Left kidney (tissue), 2 donors: ENCODE results near the gene DYRK1A. TPM values are rescaled to one million over a fixed set of nuclear protein-coding genes. Genes with fewer than 3 reads are reported as not detected.
A peak's percentile ranks its signal among the peaks of the same experiment; 100 is the strongest.

Experiments
- DNase-seq: peaks from one replicate; pipeline ENCODE4 v3.0.0-alpha.2; 2013
- polyA plus RNA-seq: library from polyadenylated mRNA; unstranded; fragments of 120-200 nt; gene quantifications from one replicate; pipeline ENCODE4 v1.2.1, GENCODE V29; 2013; ENCODE audit not compliant: insufficient read length

DYRK1A gene
- polyA plus RNA-seq, 1 donor = 77.0 TPM

DNA sequence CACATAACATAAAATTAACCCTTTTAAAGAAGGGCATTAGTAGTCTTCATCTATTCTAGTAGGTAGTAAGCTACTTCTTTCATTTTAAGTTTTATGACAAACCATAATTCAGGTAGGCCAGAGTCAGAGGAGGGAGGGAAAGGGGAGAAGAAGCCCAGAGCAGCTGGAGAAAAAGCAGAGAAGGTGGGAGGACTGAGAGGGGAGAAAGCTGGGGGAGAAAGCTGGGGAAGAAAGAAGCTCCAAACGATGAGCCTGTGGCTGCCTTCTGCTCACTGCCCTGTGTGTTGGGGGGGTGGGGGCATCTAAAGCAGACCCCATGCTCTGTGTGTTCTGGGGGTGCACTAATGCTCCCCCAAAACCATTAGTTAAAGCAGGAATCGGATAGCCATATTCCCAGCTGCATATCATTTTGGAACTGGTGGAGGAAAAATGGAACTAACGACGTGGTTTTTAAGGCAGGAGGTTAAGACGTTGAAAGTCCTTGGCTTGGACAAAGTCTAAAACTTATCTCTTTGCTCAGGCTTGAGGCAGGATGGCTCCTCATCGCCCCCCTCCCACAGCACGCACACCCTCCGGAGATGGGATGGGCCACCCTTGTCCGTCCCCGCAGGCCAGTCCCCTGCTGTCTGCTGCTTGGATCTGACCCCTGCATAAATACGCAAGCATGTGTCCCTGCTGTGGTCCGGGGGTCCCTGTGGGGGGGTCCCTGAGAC is 184.2 kb downstream of the DYRK1A start:
- DNase-seq = no peak

DNA sequence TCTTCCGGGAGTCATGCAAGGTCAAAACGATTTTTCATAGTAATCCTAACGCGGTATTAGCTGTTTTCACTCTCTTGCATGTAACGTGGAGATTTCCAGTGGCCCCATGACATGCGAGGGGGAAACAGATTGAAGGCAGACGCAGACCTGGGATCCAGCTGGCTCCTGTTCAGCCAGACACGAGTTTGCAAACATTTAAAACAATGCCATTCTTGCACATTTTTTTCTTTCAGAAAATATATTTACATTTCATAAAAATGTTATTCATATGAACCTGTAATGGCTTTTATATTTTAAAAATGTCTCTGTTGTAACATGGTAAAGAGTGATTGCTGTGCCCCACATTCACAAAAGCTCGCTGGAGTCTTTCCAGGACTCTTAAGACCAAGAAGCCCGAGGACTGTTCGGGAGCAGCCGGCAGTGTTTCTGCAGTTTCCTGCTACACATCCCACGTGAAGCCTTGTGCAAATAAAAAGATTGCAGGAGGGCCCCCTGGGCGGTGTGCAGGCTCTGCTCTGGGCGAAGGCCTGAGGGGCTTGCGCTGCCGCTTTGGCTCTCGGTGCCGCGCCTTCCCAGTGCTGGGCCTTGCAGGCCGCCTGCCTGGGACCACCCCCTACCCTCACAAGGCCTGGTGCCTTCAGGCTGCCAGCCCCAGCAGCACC is 184.9 kb downstream of the DYRK1A start:
- no peak for DNase-seq

DNA sequence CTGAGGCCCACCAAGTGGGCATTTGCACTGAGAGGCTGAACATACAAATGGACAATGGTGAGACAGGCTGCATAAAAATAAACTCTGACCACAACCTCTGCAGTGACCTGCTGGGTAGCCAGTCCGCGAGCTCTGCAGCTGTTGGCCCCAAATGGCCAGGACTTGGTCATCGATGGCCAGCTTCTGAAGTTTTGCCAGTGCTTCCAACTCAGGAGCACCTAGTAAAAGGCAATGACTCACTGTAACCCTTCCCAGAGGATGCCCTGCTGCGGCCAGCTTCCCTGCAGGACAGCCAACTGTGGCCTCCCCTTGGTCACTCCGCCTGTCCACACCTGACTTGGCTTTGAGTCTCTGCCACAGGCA is 185.4 kb downstream of the DYRK1A start:
- no peak for DNase-seq

DNA sequence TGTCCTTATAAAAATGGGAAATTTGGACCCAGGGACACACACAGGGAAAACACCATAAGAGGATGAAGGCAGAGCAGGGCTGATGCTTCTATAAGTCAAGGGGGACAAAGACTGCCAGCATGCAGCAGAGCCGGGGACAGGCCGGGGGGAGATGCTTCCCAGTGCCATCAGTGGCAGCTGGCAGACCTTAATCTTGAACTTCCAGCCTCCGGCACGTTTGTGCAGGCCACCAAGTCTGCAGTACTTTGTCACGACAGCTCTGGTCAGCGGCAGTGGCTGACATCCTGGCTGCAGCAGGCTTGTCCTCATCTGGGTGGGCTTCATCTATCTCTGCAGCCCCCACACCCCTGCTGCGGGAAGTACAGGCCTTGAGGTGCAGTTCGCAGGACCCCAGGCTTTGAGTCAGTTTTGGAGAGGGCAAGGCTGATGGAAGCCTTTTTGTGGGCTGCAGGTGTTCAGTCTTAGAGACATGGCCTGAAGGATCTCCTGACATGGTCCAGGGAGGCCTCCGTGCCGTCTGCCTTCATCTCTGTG is 186.0 kb downstream of the DYRK1A start:
- no peak for DNase-seq

DNA sequence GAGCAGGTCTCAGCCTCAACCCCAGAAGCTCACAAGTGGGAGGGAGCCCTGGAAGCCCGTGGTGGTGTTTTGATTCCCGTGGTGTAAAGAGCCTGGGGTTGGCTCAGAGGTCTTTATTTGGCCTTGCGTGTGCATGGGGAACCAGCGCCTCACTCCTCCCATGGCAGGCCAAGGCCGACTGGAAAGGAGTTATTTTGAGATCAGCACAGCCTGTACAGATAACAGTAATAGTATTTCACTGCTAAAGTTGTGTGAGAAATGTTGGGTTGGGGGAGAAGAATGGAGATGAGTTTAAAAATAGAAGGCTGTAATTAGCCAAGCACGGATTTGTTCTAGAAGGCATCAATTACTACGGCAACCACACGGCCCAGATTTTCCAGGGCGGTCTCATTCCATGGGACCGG is 186.5 kb downstream of the DYRK1A start:
- no peak for DNase-seq

DNA sequence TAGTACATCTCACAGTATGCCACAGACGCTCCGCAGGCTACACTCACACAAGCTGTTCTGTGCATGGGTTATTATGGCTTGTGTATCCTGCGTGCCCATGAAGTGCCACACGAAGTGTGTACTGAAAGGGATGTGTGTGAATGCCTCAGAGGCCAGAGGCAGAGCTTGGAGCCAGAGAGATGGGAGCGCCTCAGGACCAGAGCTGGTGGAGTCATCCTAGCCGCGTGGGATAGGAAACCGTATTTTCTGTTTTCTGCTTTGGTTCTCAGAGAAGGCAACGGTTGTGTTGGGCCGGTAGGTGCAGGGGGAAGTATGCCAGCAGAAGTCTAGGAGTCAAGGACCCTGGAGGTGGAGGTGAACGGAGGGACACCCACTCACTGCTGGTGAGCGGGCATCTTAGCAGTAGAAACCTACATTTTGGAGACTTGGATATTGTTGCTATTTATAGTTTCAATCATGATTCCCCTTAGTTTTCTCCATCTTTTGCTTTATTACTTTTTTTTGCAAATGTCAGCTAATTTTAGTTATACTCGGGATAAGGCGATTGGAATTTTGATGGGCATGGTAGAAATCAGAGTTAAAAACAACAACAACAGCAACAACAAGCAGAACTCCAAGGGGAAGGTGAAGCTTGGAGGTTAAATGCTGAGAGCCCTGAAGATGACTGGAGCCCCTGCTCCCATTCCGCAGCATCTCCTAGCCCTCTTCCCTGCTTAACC is 188.2 kb downstream of the DYRK1A start:
- no peak for DNase-seq

DNA sequence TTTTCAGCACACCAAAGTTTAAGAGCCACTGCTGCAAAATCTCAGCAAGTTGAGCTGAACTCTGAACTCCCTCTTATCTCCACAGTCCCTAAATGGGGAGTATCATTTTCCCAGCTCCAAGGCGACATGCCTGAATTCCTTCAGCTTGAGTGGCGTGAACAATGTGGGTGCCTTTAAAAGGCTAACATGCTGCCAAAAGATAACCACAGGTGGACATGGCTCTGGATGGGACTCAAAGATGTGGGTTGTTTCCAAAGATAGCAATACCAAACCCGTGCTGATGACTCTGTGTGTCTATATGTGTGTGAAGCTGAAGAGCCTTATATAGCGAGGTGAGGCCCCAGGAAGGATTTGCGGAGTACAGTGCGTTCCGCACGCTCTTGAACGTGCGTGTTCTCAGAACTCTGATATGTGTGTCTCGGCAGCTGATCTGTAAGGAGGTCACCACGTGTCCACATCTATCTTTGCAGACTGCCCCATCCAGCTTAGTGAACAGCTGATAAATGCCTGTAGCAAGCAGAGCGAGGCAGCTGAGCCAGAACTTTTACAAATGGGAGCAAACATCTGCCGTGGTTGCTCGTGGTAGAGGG is 189.2 kb downstream of the DYRK1A start:
- no peak for DNase-seq

DNA sequence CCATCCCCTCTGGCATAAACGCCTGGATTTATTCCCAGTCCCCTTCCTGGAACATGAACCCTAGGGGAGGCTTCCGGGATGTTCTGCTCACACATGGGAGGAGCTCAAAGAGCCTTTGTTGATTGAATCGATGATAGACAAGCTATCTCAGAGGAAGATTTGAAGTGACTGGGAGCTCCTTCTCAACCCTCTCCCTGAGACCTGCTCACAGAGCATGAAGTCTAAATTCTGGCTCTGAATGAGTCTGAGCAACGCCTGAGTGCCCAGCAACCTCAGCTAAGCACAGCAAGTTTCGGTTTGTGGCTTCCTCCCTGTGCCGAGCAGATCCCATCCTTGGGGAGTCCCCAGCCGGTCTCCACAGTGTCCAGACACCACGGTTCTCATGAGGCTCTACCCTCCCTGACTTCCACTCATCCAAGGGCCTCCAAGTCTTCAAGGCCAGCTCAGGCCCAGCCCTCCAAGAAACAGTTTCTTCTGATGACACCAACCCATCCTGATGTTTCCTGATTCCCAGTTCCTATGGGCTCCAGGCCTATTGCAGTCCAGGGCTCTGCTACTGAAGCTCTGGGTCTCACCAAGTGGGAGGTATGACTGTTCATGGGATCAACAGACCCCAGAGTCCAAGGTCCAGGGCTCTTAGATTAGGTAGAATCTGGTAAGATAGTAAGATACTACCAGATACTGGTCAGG is 190.8 kb downstream of the DYRK1A start:
- no peak for DNase-seq

DNA sequence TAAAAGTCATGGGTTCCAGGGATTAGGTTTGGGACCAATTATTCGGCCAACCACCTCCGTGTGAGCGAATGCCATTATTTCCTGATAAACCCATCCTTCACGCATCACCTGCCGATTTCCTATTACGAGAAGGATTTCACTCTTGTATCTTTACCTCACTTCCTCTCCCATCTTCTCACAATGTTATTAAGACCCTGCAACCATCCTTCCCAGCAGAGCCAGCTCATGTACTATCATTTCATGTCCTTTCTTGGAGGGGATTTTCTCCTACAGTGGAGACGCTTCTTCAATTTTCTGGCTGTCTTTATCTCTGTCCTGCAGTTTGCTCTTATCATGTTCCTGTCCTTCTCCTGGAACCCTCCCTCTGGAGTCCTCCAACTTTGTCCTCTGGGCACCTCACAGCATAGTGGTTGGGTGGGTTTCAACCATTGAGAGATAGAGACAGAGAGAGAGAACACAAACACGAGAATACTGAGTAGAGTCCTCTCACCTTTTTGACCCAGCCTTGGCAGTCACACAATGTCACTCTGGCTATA is 192.2 kb downstream of the DYRK1A start:
- DNase-seq = no peak

DNA sequence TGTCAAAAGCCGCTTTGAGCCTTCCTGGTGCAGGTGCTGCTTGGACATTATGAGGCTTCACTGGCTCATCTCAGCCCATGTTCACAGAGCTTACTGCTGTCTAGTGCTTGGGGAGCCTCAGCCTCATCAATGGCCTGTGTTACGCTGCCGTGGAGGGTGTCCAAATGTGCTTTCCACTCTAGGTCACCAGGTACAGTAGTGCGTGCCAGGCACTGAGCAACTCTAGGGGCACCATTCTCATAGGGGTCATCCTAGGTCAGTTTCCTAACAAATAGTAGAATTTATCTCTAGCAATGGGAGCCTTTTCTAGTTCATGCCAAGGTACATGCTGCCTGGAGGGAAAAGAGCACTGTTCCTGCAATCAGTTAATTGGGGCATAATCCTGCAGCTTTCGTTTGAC is 193.8 kb downstream of the DYRK1A start:
- DNase-seq = no peak

DNA sequence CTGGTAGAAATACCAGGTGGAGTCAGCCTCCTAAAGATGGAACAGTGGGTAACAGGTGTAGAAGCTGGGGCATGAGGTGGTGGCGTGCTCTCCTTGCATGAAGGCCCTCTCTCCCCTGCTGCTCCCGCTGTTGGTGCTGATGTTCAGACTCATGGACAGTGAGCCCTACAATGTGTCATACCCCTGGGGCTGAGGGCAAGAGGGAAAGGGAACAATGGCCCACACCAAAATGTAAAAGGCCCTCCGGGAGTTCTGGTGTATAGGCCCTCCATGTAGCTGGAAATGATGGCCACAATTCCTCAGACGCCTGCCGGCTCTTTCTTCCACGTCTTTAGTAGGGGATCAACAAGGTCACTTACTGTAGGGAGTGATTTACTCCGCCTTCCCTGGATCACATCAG is 194.9 kb downstream of the DYRK1A start:
- DNase-seq = no peak

DNA sequence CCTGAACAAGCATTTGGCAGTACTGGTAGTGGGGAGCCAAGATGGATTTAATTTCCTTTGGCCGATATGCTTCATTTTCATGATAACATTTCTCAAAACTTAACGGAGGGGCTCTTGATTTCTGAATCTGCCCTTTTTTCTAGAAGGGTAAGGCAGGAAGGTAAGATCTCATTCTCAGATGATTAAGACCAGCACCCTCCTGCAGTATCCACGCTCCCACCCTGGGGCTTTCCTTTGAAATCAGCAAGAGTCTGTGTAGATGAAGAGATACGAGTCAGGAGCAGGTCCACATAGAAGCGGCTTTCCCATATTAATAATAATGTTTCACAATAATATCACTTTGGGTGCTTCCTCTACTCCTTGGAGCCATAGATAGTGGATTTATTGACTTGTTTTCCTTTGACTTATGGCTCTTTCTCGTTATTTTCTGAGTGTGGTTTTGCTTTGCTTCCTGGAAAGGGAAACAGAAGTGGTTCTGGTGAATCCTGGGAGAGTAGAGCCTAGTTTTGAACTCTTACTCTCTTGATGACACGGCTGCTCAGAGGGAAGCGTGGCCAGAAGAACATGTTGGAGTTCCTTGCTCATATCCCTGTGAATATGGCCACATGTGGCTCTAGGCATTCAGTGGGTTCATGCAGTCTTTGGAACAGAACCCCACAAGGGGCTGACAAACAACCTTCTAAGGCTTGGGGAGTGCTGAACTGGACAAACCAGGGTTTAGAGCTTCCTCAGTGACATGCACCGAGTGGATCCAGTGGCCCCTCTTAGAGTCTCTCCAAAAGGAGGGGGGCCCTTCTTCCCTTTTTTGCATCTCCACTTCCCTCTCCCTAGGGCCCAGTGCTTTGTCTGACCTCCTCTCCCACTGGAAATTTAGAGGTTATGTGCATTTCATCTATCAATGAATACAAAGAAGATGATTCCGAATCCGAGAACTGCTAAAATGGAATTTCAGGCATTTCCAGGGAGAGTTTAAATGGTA is 195.7 kb downstream of the DYRK1A start:
- no peak for DNase-seq

DNA sequence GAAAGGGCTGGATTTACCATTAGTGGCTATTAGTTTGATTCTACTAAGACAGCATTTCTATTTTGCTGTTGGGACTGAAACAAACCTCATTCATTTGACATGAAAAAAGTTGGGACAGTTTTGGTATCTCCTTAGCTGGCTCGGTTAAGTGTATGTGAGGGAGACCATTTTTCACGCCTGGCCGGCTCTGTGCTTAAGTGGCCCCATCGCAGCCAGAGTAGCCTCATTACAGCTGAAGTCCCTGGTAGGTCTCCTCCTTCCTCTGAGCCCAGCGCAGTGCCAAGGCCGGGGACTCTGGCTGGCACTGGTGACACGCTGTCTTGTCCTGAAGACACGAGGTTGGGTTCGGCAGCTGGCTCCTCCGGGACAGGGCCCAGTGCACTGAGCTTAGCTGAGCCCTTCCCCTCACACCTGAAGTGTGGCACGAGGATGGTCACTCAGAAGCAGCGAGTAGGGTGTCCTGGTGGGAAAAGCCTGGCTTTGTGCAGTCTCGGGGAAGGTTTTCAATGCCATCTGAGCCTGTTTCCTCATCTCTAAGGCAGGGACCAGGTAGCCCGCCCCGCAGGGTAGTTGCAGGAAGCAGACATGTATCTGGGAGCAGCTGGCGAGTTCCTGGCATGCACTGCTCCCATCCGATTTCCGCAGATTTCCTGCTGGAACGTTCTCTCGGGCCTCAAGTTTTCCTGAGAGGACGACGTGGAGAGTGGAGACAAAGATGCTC is 196.5 kb downstream of the DYRK1A start:
- no peak for DNase-seq

DNA sequence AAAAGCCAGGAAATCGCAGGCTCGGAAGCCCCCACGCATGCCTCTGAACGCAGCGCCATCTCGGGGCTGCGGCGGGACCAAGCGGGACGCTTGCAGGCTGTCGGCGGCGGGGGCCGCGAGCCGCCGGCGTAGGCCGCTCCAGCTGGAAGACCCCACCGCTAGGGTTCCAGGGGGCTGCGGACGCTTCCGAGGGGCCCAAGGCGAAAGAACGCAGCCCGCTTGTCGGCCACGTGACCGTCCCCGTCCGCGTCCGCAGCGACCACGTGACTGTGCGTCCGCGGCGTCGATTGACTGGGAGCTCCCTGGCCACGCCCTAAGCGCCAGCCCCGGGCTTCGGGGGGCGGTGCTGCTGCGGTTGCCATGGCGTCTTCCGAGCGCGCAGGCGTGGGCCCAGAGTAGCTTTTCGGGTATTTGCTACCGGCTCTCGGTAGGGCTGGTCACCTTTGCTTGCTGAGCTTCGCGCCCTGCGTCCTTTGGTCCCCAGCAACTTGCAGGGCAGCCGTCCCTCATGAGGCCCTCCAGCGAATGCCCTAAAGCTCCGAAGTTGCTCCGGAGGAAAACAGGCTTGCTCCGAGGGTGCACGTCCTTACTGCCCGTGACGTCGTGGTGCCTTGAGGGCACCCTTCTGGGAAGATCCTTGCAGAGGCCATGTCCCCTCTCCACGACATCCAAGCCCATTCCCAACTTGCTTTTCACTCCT is 197.2 kb downstream of the DYRK1A start:
- peak; percentile 93 for DNase-seq

DNA sequence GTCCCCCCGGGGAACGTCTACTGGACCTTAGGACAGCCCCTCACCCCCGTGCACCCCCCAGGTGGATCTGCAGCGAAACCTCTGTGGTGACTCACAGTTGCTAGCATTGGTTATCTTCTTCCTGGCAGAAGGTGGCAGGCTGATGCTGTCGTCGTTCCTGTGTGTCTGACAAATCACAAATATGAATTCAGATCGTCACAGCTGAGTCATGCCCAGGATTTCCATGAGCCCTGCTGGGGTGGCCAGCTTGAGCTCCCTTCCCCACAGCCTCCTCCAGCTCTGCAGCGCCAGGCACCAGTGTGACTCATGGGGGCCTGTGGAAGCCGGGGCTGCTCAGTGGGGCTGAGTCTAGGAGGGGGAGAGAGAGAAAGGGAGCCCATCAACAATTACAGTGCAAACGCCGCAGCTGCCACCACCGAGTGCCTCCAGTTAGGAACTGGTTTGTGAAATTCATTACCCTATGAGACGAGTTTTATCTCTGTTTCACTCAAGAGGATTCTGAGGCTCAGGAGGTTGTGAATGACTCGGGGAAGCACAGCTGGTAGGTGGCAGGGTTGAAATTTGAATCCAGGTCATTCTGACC is 197.9 kb downstream of the DYRK1A start:
- no peak for DNase-seq

DNA sequence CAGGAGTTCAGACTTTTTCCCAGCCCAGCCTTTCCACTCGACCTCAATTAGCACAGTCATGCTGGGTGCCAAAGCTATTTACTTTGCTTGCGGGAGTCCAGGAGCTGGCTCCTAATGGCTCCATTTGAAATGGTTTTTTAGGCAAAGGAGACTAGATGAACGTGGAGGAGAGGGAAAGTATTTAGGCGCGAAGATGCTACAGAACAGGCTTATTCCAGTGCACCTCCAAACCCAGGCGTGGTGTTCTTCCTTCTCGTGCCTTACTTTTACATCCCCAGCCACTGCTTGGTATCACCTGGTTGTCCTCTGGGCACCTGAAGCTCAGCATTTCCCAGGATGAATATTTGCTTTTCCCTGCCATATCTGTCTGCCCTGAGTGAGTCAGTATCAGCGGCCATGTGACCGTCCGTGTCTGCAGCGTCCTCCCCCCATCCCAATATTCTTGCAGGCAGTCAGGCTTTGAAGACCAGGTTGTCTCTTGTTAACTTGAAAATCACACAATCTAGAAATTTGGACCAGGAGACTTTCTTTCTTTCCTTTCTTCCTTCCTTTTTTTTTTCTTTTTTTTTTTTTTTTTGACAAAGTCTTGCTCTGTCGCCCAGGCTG is 198.5 kb downstream of the DYRK1A start:
- DNase-seq = no peak

DNA sequence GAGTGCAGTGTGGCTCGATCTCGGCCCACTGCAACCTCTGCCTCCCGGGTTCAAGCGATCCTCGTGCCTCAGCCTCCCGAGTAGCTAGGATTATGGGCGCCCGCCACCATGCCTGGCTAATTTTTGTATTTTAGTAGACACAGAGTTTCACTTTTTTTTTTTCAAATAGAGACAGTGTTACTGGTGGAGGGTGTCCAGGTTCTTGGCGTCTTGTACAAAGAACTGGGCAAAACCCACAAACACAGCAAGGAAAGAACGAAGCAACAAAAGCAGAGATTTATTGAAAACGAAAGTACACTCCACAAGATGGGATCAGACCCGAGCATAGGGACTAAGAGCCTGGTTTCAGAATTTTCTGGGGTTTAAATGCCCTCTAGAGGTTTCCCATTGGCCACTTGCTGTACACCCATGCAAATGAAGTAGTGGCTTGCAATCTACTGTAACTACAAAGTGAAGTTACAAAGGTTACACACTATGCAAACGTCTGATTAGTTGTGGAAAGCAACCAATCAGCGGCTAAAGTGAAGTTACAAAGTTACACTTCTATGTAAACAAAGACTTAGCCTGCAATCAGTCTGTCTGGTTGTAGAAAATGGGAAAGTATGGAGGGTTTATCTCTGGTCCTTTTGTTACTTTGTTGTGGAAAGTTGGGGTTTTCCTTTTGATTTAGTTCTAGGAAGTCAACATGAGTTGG is 199.1 kb downstream of the DYRK1A start:
- DNase-seq = no peak
